HuH-7 (cell line): Measurements from ENCODE around the gene TGM6.

Experiments
- DNase-seq: peaks from one replicate; pipeline ENCODE4 v3.0.0; 2011; ENCODE audit warnings: low spot score

TGM6 gene

DNA sequence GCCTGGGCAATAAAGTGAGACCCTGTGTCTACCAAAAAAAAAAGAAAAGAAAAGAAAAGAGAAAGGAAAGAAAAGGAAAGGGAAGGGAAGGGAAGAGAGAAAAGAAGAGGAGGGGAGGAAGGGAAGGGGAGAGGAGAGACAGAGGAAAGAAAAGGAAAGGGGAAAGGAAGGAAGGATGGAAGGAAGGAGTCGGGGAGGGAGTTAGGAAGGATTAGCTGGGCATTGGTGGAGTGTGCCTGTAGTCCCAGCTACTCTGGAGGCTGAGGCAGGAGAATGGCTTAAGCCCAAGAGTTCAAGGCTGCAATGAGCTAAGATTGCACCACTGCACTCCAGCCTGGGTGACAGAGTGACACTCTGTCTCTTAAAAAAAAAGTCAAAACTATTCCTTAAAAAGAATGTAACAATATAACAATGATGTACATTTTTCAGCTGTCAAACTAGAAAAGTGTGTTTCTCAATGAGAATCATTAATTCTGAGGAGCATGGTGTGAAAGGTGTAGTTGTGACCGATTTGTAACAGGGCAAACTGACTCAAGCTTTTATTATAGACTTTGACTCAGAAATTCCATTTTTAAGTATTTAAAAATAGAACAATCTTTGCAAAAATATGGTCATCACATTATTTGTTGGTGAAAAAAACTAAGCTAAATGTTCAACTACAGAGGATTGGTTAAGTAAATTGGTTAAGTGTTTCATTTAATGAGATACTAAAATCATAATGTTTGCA, 75.2 kb downstream of the TGM6 start:
- no peak for DNase-seq

DNA sequence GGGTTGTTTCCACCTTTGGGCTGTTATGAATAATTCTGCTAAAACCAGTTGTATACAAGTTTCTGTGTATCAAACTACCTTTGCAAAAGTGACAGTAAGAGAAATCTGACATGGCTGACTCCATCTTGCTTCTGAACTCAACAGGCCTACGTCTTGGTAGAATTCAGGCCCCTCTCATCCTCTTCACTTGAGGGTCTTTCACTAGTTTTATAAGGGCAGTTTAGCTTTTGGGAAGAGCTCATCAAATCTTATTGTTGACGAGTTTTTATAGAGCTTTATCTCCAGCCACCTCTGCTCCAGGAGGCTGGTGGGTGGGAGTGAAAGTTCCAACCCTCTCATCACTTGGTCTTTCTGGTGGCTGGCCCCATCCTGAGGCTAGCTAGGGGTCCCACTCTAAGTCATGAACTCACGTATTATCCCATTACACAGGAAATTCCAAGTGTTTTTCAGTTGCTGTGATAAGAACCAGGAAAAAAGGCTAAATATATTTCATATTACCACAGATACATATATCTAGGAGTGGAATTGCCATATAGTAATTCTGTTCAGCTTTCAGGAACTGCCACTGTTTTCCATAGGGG, 78.3 kb downstream of the TGM6 start:
- DNase-seq = no peak

DNA sequence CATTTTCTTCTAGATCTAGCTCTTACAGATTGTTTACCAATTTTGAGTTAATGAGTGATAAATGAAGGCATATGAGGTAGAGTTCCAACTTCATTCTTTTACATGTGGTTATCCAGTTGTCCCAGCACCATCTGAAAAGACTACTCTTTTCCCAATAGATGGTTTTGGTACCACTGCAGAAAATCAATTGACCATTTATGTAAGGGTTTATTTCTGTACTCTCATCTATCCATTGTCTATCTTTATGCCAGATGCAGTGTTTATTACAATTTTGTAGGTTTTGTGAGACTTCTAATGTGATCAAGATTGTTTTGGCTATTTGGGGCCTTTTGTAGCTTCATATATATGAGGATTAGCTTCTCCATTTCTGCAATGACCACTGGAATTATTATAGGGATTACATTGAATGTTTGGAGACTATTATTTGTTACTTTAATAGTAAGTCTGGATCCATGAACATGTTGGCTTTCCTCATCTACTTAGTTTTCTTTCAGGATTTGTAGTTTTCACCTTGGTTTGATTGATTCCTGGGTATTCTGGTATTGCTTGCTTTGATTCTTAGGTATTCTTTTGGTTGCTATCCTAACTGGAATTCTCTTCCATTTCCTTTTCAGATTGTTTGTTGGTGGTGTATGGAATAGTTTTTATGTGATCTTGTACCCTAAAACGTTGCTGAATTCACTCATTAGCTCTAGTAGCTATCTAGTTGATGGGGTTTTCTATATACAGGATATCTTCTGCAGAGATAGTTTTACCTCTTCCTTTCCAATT, 79.5 kb downstream of the TGM6 start:
- DNase-seq = no peak

DNA sequence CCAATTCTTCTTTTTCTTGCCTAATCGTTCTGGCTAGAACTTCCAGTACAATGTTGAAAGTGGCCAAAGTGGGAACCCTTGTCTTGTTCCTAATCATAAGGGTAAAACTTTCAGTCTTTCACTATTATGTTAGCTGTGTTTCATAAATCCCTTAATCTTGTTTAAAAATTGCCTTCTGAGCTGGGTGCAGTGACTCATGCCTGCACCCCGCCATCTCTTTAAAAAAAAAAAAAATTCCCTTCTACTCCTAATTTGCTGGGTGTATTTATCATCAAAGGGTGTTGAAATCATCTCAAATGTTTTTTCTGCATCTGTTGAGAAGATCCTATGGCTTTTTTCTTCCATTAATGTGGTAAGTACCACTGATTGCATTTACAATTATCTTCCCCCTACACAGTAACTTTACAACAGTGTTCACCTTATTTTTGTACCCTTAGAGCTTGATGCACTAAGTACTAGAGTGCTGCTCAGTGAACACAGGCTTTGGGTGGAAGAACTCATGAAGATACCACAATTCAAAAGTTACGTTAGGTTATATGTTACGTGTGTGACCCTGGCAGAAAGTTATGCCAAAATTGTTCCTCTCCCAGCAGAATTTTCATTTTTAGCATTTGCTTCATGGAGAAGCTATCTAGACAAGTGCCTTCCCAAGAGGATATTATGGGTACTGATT, 80.2 kb downstream of the TGM6 start:
- DNase-seq = no peak

DNA sequence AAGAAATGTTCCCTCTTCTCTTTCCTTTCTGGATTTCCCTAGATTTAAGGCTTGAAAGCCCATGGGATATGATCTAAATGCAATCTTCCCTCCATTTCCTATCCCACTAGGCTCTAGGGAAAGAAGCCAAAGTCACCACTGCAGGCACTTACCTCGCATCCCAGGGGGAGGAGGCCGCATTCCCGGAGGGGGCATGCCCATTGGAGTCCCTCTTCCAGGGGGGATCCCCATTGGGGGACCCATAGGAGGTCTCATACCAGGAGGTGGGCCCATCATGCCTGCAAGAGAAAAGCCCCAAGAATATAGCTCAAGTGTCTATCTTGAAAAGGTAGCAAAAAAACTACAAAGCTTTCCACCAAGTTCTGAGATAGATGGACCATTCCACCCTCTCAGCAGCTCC, 81.8 kb downstream of the TGM6 start:
- no peak for DNase-seq

DNA sequence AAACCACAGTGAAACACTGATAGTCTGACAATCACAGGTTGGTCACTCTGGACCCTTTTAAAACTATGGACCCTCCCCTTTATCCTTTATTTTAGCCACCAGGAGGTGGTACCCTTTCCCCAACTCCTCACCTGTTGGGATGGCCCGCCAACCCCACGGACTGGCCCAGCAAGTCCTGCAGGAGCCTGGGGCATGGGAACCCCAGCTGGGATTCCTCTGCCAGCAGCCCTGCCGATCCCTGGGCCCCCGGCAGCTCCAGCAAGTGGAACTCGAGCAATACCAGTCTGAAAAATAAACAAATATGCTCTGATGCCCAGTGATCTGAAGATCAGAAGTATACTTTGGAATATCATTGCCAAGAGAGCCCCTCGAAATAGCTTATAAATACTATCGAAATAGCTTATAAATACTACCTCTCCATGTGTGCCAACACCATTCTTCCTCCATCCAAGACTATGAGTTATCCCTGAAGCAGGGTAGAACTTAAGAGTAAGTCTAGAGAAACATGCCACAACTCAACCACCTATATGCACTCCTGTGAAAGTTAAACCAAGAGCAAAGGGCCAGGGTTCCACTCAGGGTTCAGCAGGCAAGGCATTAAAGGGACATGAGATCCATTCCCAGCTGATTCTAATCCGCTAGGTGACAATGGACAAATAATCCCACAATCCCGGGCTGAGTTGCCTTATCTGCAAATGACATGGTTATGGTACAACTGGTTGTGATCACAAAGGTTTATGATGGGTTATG, 83.1 kb downstream of the TGM6 start:
- no peak for DNase-seq

DNA sequence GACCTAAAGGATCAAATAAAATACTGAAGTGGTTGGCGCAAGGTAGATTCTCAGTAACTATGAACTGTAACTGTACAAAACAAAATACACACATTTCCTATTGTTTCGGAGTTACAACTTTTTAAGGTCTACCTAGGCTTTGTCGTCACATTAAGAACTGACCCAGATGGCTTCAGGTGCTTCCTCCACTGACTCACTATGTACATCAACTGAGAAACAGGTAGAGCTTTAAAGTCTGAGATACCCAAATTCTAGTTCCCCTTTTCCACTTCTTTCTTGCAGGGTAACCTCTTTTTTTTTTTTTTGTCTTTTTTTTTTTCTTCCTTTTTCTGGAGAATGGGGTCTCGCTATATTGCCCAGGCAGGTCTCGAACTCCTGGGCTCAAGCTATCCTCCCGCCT, 84.4 kb downstream of the TGM6 start:
- DNase-seq = no peak

DNA sequence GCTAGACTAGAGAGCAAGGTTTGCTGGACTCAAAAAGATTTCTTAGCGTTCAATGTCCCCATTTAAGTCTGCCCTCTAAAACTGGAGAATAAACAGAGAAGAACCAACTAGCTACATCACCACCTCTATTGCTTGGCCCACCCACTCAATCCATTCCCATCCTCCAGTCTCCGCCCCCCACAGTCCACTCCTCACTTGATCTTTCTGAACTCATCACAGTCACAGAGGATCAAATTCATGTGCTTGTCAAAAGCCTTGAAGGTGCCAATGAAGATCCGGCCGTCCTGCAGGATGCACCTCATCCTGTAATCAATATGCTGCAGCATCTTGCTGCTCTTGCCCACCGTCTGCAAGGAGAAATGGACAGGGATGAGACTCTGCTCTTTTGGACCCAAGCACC, 86.7 kb downstream of the TGM6 start:
- DNase-seq = no peak

DNA sequence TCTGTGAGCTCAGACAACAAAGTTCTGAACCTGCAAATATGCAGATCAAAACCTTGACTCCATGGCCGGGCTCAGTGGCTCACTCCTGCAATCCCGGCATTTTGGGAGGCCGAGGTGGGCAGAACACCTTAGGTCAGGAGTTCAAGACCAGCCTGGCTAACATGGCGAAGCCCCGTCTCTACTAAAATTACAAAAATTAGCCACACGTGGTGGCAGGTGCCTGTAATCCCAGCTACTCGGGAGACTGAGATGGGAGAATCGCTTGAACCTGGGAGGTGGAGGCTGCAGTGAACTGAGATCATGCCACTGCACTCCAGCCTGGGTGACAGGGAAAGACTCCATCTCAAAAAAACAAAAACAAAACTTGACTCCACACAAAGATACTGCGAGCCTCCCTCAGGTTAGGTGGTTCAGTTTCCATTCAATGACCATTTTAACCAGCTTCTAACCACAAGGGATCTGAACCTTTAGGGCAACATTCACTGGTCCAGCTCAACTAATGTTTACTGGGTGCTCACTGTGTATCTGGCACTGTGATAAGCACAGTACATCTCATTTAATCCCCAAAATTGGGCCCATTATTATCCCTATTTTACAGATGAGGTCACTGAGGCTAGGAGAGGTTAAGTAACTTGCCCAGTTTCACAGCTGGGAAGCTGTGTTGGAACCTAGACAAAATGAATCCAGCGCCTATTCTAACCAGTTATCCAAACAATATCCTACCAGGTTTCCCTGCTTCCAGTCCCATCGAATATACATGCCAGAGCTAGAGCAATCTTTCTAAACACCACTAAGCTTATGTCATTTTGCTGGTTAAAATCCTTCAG, 88.1 kb downstream of the TGM6 start:
- DNase-seq = no peak

DNA sequence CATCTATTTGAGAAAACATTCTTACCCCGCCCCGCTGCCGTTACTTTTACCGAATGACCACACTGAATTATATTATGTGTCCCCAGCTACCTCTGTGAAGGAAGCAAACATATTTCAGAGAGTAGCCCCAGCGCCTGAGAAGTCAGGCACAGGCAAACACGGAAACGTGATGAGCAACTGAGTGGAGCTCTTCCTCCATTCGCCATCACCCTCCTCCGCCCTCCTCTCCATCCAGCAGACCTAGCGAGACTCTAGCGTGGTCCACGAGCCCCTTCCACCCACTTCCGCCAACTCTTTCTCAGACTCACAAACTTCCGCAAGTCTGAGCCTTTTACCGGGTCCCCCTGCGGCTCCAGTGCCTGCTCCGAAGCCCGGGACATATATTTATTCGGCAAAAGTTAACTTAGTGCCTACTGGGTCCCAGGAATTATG, 89.3 kb downstream of the TGM6 start:
- DNase-seq = peak; percentile 50

DNA sequence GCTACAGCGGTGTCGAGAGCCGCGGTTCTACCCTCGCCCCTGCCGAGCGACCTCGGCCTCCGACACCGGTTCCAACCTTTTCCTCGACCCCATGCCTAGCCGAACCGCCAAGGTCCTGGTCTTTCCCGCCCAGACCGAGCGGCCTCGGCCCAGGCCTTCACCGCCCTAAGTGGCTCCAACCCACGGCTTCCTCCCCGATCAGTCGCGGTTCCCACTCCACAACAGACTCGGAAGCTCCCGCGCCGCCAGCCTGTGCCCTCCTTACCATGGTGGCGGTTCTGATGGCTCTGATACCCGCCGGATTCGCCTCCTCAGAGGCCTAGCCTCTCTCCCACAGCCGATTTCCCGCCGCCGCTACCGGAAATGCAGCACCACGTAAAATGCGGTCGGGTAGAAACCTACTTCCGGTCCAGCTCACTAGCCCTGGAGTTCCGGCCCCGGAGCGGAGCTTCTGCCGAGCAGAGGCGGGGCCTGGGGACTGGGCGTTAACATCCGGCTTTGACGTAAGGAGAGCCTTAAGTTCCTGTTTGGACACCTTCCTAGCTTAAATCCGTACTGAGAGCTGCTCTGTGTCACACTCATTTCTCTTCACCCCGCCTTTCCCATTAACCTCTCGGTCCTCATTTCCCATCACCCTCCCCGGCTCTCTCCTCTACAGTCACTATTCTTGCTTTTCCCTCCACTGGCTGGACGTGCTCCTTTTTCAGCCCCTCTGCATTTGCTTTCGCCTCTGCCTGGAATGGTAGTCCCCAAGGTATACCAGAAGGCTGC, 89.9 kb downstream of the TGM6 start, which contains the start of gene SNRPB:
TSS of gene SNRPB (minus strand) at position 367 of the 771 bp plus-strand sequence. CDS start at position 268, 99 bp downstream.
- peak; percentile 89 for DNase-seq

DNA sequence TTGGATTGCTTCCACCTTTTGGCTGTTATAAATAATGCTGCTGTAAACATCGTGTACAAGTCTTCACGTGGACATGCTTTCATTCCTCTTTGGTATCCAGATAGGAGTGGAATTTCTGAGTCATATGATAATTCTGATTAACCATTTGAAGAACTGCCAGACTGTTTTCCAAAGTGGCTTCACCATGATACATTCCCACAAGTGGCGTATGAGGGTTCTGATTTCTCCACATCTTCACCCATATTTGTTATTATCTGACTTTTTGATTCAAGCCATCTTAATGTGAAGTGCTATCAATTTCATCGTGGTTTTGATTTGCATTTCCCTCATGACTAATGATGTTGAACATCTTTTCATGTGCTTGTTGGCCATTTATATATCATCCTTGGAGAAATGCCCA, 92.8 kb downstream of the TGM6 start:
- DNase-seq = no peak

DNA sequence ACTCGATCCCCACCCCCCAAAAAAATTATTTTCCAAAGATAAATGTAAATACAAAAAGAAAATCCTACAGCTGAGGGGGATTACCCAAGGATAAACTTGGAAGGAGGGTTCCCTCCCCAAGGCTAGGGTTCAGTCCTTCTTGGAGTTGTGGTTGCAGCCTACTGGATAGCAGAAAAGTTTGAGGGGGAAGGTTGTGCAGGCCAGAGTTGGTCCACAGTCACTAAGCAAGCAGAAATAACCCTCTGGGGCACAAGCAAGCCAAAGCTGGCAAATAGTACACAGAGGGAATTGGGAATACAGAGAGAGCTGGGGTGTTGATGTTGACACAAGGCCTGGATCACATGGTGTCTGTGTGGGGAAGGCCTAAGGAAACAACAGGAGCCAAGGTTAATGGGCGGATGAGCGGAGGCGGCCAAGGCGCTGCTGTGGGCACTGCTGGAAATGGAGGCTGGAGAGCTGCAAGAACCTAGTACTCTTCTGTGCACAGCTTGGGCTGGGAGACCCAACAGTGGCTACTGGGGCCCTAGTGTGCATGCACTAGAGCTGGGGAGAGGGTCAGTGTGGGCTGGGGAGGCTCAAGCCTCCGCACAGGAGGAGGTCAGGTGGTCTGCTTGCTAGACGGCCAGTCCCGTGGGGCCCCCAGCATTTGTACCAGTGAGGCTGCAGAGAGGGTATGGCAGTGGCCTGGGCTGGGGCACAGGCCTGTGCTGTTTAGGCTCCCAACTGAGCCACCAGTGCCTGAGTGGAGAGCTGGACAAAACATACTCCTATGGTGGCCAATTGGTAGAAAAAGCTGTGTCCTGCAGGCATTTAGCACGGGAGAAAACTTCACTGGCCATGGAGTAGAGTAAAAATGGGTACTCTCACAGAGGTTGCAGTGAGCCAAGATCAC, 95.4 kb downstream of the TGM6 start:
- no peak for DNase-seq

DNA sequence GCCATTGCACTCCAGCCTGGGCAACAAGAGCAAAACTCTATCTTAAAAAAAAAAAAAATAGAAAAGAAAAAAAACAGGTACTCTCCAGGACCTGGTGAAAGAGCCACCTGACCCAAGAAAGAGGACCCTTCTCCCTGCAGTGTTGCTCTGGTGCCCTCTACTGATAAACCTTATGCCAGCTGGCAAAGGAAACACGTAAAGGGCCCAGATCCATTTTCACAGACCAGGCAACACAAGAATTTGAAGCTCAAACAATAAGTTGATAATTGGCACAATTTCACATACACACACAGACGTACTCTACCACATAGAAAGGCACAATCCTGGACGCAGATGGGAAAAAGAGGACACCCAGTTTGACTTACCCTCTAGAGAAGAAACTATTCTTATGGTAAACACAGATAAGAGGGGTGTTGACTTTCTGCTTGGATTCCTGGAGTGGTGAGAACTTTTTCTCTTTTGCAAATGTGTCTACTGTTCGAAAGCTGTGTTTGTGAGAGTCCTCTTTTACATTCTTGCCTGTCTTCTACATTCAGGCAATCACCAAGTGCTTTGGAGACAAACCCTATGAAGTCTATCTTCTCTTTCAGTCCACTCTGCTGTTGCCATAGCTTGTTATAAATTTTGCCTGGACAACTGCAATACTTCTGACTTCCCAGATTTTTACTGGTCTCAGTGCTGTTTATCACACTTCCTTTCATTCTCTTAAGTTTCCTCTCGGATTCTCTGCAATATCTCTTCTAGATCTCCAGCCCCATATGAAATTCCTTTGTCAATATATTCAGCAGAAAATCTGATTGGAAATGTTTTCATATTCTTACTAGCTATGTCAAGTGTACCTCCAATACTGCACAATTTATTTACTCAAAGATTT, 96.3 kb downstream of the TGM6 start:
- DNase-seq = no peak

DNA sequence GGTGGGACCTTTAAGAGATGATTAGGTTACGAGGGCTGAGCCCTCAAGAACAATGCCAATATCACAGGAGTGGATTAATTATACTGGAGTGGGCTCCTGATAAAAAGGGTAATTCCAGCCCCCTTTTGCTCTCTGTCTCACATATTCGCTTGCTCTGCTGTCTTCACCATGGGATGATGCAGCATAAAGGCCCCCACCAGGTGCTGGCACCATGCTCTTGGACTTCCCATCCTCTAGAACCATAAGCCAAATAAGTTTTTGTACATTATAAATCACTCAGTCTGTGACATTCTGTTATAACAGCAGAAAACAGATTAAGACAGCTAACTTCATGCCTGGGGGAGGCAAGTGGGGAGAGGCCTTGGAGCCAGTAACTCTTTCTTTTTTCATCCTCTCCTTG, 99.7 kb downstream of the TGM6 start:
- DNase-seq = no peak
